GM15510 (cell line): Measurements from ENCODE around the gene SLC27A6.

ENCODE experiments used
- POLR2A ChIP-seq: IDR thresholded peaks from 3 replicates; pipeline ENCODE4 v1.6.1; 2011; ENCODE audit warnings: borderline replicate concordance; ENCODE audit not compliant: insufficient read length; ENCODE audit errors: extremely low read depth

Gene SLC27A6

GRCh38 chr5:129049126-129049799 is 84.0 kb downstream of the SLC27A6 start:
- no peak for TF ChIP-seq POLR2A

- TF ChIP-seq POLR2A, result no peak
Measured at GRCh38 chr5:129051283-129051682, 86.0 kb downstream of the SLC27A6 start.

GRCh38 chr5:129053438-129053837 is 88.2 kb downstream of the SLC27A6 start:
- no peak for TF ChIP-seq POLR2A

GRCh38 chr5:129057329-129057728 is 92.0 kb downstream of the SLC27A6 start:
- no peak for TF ChIP-seq POLR2A

GRCh38 chr5:129061849-129062248 is 96.6 kb downstream of the SLC27A6 start:
- no peak for TF ChIP-seq POLR2A

- TF ChIP-seq POLR2A, result no peak
Measured at GRCh38 chr5:129063483-129064113, 98.3 kb downstream of the SLC27A6 start.

GRCh38 chr5:129065721-129066120 is 100.4 kb downstream of the SLC27A6 start:
- TF ChIP-seq POLR2A, result no peak

- no peak for TF ChIP-seq POLR2A
Measured at GRCh38 chr5:129067745-129068144, 102.5 kb downstream of the SLC27A6 start.

GRCh38 chr5:129069292-129069691 is 104.0 kb downstream of the SLC27A6 start:
- no peak for TF ChIP-seq POLR2A

- TF ChIP-seq POLR2A, result no peak
Measured at GRCh38 chr5:129073111-129073510, 107.8 kb downstream of the SLC27A6 start.

GRCh38 chr5:129074903-129075302 is 109.6 kb downstream of the SLC27A6 start:
- no peak for TF ChIP-seq POLR2A

- no peak for TF ChIP-seq POLR2A
Measured at GRCh38 chr5:129077433-129078075, 112.3 kb downstream of the SLC27A6 start.

- no peak for TF ChIP-seq POLR2A
Measured at GRCh38 chr5:129078247-129078646, 113.0 kb downstream of the SLC27A6 start.

- no peak for TF ChIP-seq POLR2A
Measured at GRCh38 chr5:129078660-129079059, 113.4 kb downstream of the SLC27A6 start.

GRCh38 chr5:129079496-129079895 is 114.2 kb downstream of the SLC27A6 start:
- no peak for TF ChIP-seq POLR2A

GRCh38 chr5:129080766-129081165 is 115.5 kb downstream of the SLC27A6 start:
- no peak for TF ChIP-seq POLR2A
